HFF-Myc (cell line): Measurements from ENCODE around the gene RD3L.

ENCODE experiments used
- DNase-seq: peaks from one replicate; pipeline ENCODE4 v3.0.0-alpha.2; 2011; ENCODE audit warnings: low read depth; ENCODE audit errors: extremely low read depth
- H3K4me3 ChIP-seq: replicated peaks from 2 replicates; pipeline ENCODE4 v1.5.1; 2011; ENCODE audit warnings: low read depth, mild to moderate bottlenecking, control low read depth, low read length
- TF ChIP-seq, protein P1 (sequence below): IDR thresholded peaks from 2 replicates; pipeline ENCODE4 v1.5.1; 2012; ENCODE audit warnings: mild to moderate bottlenecking, low read depth, low read length, control low read depth; ENCODE audit errors: missing control alignments

The RD3L gene

DNA sequence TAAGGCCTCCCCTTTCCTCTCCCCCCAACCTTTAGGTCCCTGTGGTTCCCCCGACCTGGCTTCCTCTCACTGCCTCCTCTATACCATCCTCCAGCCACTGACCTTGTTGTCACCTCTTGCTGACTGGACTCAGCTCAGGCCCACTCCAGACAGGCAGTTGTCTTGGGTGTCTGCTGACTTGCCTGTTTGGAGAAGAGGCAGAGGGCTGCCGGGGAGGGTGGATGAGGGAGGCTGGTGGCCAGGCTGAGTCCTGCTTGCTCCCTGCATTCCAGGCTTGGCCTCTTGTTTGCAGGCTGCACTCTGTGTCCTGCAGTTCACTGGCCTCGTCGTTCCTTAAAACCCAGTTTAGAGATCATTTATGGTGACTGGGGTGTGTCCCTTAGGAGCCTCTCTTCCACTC, 31.0 kb upstream of the RD3L start:
- H3K4me3 ChIP-seq = no peak overlapping the region
- TF ChIP-seq, protein P1, sequence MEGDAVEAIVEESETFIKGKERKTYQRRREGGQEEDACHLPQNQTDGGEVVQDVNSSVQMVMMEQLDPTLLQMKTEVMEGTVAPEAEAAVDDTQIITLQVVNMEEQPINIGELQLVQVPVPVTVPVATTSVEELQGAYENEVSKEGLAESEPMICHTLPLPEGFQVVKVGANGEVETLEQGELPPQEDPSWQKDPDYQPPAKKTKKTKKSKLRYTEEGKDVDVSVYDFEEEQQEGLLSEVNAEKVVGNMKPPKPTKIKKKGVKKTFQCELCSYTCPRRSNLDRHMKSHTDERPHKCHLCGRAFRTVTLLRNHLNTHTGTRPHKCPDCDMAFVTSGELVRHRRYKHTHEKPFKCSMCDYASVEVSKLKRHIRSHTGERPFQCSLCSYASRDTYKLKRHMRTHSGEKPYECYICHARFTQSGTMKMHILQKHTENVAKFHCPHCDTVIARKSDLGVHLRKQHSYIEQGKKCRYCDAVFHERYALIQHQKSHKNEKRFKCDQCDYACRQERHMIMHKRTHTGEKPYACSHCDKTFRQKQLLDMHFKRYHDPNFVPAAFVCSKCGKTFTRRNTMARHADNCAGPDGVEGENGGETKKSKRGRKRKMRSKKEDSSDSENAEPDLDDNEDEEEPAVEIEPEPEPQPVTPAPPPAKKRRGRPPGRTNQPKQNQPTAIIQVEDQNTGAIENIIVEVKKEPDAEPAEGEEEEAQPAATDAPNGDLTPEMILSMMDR = no peak
- no peak for DNase-seq

DNA sequence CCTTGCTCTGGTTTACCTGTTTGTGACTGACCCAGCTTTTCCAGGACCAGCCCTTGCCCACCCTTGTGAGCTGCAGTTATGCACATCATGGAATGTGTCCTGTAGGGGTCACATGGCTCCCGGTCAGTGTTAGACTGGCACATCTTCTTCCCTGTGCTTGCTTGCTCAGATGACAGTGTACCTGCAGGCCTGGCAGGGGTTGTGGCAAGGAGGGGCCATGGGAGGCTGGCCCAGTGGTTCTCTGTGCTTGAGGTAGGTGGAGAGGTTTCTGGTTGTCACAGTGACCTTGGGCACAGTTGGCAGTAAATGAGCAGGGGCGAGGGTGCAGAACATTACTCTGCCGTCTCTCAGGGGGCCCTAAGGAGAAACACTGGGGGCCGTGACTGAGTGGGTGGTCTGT, 27.6 kb upstream of the RD3L start:
- DNase-seq = no peak
- TF ChIP-seq, protein P1 = no peak
- H3K4me3 ChIP-seq = no peak overlapping the region

DNA sequence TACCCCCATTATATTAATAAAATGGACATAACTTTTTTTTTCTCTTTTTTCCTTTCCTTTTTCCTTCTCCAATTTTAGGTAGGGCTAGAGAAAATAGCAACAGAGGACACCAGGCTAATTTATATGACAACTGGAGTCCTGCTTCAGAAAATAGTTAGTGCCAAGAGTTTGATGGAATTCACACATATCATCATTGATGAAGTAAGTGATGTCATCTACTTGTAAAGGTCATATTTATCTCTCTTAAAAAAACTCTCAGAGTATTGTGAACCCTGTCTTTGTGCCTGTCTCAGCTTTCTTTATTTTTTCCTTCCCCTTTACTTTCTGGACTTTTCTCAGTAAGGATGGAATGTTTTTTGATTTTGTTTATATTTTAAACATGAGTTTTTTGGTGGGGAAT, 24.3 kb upstream of the RD3L start:
- TF ChIP-seq, protein P1 = no peak
- no peak overlapping the region for H3K4me3 ChIP-seq
- DNase-seq = no peak

DNA sequence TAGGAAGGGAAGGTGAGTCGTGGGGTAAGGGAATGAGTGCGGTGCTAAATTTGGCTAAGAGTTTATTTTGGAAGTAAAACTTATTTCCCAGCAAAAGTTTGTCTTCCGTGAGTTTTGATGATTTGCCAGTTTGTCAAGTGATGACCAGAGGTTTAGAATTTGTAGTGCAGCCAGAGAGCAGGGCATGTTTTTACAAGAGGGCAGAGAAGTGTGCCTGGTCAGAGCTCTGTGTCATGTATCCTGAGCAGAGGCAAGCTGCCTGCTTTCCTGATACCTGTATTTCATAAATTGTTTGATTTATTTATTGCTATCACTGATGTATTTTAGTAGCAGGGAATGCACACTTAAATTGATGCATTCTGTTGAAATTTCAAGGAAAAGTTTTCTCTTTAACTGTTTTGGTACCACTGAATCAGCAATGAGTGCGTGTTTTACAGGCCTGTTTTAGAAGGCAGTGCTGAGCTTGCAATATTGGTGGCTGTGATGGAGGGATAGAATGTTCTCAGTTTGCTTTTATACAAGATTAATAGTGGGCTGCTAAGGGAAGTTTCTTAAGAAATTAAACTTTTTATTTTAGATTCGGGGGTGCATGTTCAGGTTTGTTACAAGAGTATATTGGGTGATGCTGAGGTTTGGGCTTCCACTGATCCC, 19.7 kb upstream of the RD3L start:
- DNase-seq = no peak
- TF ChIP-seq, protein P1 = no peak
- no peak overlapping the region for H3K4me3 ChIP-seq

DNA sequence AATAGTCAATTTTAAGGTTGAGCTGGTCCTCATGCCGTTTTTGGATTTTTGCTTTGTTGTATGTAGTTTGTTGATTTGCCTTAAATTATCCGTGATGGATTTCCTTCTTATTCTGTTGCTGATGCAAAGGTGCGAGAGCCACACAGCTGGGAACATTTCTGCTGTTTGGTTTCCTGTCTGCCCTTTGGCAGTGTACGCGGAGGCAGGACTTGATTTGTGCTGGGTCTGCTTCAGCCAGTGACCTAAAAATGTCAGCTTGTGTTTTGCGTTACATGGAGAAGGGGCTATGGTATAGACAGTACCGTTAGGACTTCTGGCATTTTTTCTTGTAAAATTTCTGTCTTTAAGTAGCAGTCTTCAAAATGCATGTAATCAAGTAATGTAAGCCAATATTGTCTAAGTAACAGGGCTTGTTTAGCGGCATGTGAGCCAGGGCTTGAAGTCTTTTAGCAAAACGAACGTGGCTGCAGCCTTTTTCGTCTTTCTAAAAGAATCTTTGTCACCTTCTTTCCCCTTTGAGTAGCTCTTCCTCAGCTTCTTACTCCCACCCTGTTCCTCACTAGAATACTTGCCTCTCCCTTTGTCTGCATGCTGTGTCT, 18.2 kb upstream of the RD3L start:
- H3K4me3 ChIP-seq = no peak overlapping the region
- TF ChIP-seq, protein P1 = no peak
- no peak for DNase-seq

DNA sequence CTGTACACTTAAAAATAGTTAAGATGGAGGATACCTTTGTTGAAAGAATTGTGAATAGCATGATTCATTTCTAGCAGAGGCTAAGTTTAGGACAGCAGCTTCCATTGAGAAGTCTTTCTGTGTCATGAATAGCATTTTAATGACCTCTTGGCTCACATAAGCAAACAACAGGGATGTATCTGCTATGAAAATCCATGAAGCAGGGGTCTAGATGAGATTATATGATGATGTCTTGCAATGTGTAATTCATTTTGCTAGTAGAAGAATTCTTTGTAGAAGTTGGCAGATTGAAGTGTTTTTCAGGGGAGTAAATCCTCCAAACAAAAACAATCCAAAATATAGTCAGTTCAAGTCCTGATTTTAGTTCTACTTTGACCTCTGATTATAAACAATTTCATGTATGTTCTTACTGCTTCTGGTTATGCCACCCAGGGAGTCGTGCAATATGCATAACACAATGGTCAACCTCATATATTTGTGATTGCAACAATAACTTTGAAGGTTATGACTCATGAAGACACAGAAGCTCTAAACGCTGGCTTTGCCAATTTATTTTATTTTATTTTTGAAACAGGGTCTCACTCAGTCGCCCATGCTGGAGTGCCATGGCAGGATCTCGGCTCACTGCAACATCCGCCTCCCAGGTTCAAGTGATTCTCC, 6.9 kb upstream of the RD3L start:
- no peak overlapping the region for H3K4me3 ChIP-seq
- no peak for DNase-seq
- TF ChIP-seq, protein P1 = no peak
